C4-2B (cell line): ENCODE data around the gene RNU5B-1.

ENCODE experiments used
- H3K27ac ChIP-seq: fragments of 450-650 bp; 2 replicates; pipeline ENCODE4 v1.5.1; 2017
- CTCF ChIP-seq: fragments of 450-650 bp; conservative IDR thresholded peaks from 2 replicates; pipeline ENCODE4 v1.5.1; 2017; ENCODE audit warnings: mild to moderate bottlenecking
- ZFX ChIP-seq: fragments of 450-650 bp; IDR thresholded peaks from 2 replicates; pipeline ENCODE4 v1.6.1; 2017

Gene RNU5B-1

GRCh38 chr15:65277015-65277414, 27.5 kb upstream of the RNU5B-1 start:
- H3K27ac ChIP-seq = no peak overlapping the region
- no peak for TF ChIP-seq ZFX

GRCh38 chr15:65278480-65278879, 26.0 kb upstream of the RNU5B-1 start:
- TF ChIP-seq ZFX (no peak), CTCF (no peak)
- no peak overlapping the region for H3K27ac ChIP-seq

GRCh38 chr15:65285291-65286068, 19.0 kb upstream of the RNU5B-1 start:
- TF ChIP-seq ZFX (no peak), CTCF (no peak)
- H3K27ac ChIP-seq = peak overlapping the region; percentile 91

- TF ChIP-seq ZFX (peak; percentile 95), CTCF (no peak)
Observed at GRCh38 chr15:65286069-65286703, 18.3 kb upstream of the RNU5B-1 start.

GRCh38 chr15:65286704-65287519, 17.6 kb upstream of the RNU5B-1 start, which contains the start of gene PARP16:
PARP16 (minus strand) TSS chr15:65286883; CDS start chr15:65286426, 457 bp downstream.
- 0 out of 2 replicates have a peak, but pooled peaks have one; percentile 84 for TF ChIP-seq ZFX
- peak; percentile 38 for TF ChIP-seq CTCF
- H3K27ac ChIP-seq = peak within 1 kb of the TSS; percentile 91

More at GRCh38 chr15:65286069-65286703, 18.3 kb upstream of the RNU5B-1 start:
- peak overlapping the region; percentile 91 for H3K27ac ChIP-seq

- TF ChIP-seq CTCF (no peak), ZFX (no peak)
- H3K27ac ChIP-seq = peak overlapping the region; percentile 91
Observed at GRCh38 chr15:65287520-65287855, 17.0 kb upstream of the RNU5B-1 start.

GRCh38 chr15:65289261-65289854, 15.1 kb upstream of the RNU5B-1 start:
- TF ChIP-seq CTCF (no peak), ZFX (no peak)
- H3K27ac ChIP-seq = no peak overlapping the region
